Colonic mucosa (tissue), 4 donors: ENCODE measurements around the gene ERBB4. TPM values are rescaled to one million over a fixed set of nuclear protein-coding genes. Genes with fewer than 3 reads are reported as not detected.

ENCODE experiments used
- DNase-seq: peaks from one replicate; pipeline ENCODE4 v3.0.0-alpha.2; 2020
- H3K27ac ChIP-seq: fragments of 200-600 bp; one replicate; pipeline ENCODE4 v1.8.0; 2021
- H3K27me3 ChIP-seq: fragments of 200-600 bp; one replicate; pipeline ENCODE4 v1.8.0; 2021
- H3K36me3 ChIP-seq: fragments of 200-600 bp; one replicate; pipeline ENCODE4 v1.8.0; 2021
- H3K4me1 ChIP-seq: fragments of 200-600 bp; one replicate; pipeline ENCODE4 v1.8.0; 2021; ENCODE audit warnings: mild to moderate bottlenecking
- H3K4me3 ChIP-seq: fragments of 200-600 bp; one replicate; pipeline ENCODE4 v1.8.0; 2021
- H3K9ac ChIP-seq, 2 donors: one replicate each; pipeline ENCODE4 v1.7.0; 2013; ENCODE audit warnings: control low read depth in 2 of 2, low read depth in 2 of 2, low read length in 2 of 2
- H3K9me3 ChIP-seq: fragments of 200-600 bp; one replicate; pipeline ENCODE4 v1.8.0; 2021
- CTCF ChIP-seq: fragments of 200-600 bp; IDR thresholded peaks from one replicate; pipeline ENCODE4 v1.8.0; 2022; ENCODE audit warnings: antibody characterized with exemption, mild to moderate bottlenecking
- intact Hi-C: fragments of 100-400 bp; cut with DNase I; formaldehyde crosslinking; loops from one replicate; pipeline ENCODE4 v1.14.1; 2022
- total RNA-seq, 2 donors: library from RNA; stranded (reverse); fragmentation: NEBNext Ultra II Directional in 1 of 2; extraction: Animal tissue kit (Norgen Biotek cat#: 25700) in 1 of 2; gene quantifications; one replicate each; pipeline ENCODE4 v1.2.1, GENCODE V29; 2021
- donor health status: healthy.
- donor health status: DM: no; HTN: no; CAD: no.
- donor health status: DM: no; HTN: no; CAD: no.

Gene ERBB4
- total RNA-seq, 2 donors from 2014 or later = 0.05 to 0.07 TPM

- Histone ChIP-seq H3K36me3 (no peaks in the 10 kb centered on the region), H3K9me3 (no peaks in the 10 kb centered on the region), H3K27ac (no peak overlapping the region), H3K4me3 (no peak overlapping the region), H3K27me3 (no peaks in the 10 kb centered on the region), H3K9ac (no peak overlapping the region), H3K4me1 (no peaks in the 10 kb centered on the region)
- DNase-seq = no peak
- intact Hi-C loops = no loop called here
- no peak for TF ChIP-seq CTCF
Measured at GRCh38 chr2:212282671-212283261, 255.8 kb downstream of the ERBB4 start.

DNA sequence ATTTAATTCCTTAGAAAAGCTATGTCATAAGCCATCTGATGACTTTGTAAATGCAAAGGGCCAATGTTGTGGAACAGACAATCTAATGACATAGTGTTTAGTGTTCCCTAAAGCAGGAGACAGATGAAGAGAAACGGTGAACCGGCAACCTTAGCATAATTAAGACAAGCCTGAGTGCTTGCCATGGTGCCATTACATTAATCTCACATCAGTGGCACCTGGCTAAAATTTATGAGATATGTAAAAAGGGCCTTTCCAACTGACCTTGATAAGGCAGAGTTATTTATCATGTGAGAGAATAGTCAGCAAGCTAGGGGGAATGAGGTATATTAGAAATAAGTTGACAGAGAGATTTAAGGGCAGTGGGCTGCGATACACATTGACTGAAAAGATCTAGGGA lies 261.8 kb downstream of the ERBB4 start:
- H3K9ac ChIP-seq = no peak overlapping the region
- no peak for DNase-seq
- TF ChIP-seq CTCF = no peak
- no peaks in the 10 kb centered on the region for H3K36me3 ChIP-seq
- no peaks in the 10 kb centered on the region for H3K4me1 ChIP-seq
- H3K27ac ChIP-seq = no peak overlapping the region
- no peak overlapping the region for H3K4me3 ChIP-seq
- H3K27me3 ChIP-seq = no peaks in the 10 kb centered on the region
- intact Hi-C loops = no loop called here
- H3K9me3 ChIP-seq = no peaks in the 10 kb centered on the region

- H3K9me3 ChIP-seq = no peaks in the 10 kb centered on the region
- intact Hi-C loops = no loop called here
- no peaks in the 10 kb centered on the region for H3K36me3 ChIP-seq
- no peak overlapping the region for H3K4me3 ChIP-seq
- DNase-seq = no peak
- H3K27ac ChIP-seq = no peak overlapping the region
- no peaks in the 10 kb centered on the region for H3K27me3 ChIP-seq
- H3K9ac ChIP-seq = no peak overlapping the region
- no peaks in the 10 kb centered on the region for H3K4me1 ChIP-seq
- TF ChIP-seq CTCF = no peak
Measured at GRCh38 chr2:212274215-212274614, 264.4 kb downstream of the ERBB4 start.

GRCh38 chr2:212271583-212271982 lies 267.0 kb downstream of the ERBB4 start:
- no peak overlapping the region for H3K9ac ChIP-seq
- TF ChIP-seq CTCF = no peak
- intact Hi-C loops = no loop called here
- no peak for DNase-seq
- H3K36me3 ChIP-seq = no peaks in the 10 kb centered on the region
- H3K9me3 ChIP-seq = no peaks in the 10 kb centered on the region
- H3K4me1 ChIP-seq = no peaks in the 10 kb centered on the region
- no peaks in the 10 kb centered on the region for H3K27me3 ChIP-seq
- no peak overlapping the region for H3K4me3 ChIP-seq
- H3K27ac ChIP-seq = no peak overlapping the region

GRCh38 chr2:212269005-212269404 lies 269.6 kb downstream of the ERBB4 start:
- no peaks in the 10 kb centered on the region for H3K4me1 ChIP-seq
- no peak overlapping the region for H3K27ac ChIP-seq
- no peak for TF ChIP-seq CTCF
- no peak overlapping the region for H3K4me3 ChIP-seq
- no peaks in the 10 kb centered on the region for H3K9me3 ChIP-seq
- H3K27me3 ChIP-seq = no peaks in the 10 kb centered on the region
- DNase-seq = no peak
- intact Hi-C loops = no loop called here
- H3K9ac ChIP-seq = no peak overlapping the region
- H3K36me3 ChIP-seq = no peaks in the 10 kb centered on the region

- intact Hi-C loops = no loop called here
- Histone ChIP-seq H3K27me3 (no peaks in the 10 kb centered on the region), H3K9ac (no peak overlapping the region), H3K4me1 (no peaks in the 10 kb centered on the region), H3K9me3 (no peaks in the 10 kb centered on the region), H3K4me3 (no peak overlapping the region), H3K36me3 (no peaks in the 10 kb centered on the region), H3K27ac (no peak overlapping the region)
- DNase-seq = no peak
- no peak for TF ChIP-seq CTCF
Measured at GRCh38 chr2:212266297-212266696, 272.3 kb downstream of the ERBB4 start.
